SIG-M5 treated with dmso at 0.1 percent for 504 hours (cell line): ENCODE measurements around the gene TMEM154.
A peak's percentile ranks its signal among the peaks of the same experiment; 100 is the strongest.

Experiments used
- DNase-seq: peaks from one replicate; lab custom pipeline; 2025; ENCODE audit not compliant: unreplicated experiment; lab: John Stamatoyannopoulos, UW

The TMEM154 gene

GRCh38 chr4:152594978-152595925 is 84.5 kb downstream of the TMEM154 start:
- no peak for DNase-seq

GRCh38 chr4:152594057-152594456 is 85.7 kb downstream of the TMEM154 start:
- DNase-seq = no peak

GRCh38 chr4:152591876-152592275 is 87.9 kb downstream of the TMEM154 start:
- no peak for DNase-seq

GRCh38 chr4:152591396-152591795 is 88.4 kb downstream of the TMEM154 start:
- DNase-seq = no peak

GRCh38 chr4:152590179-152591031 is 89.4 kb downstream of the TMEM154 start:
- no peak for DNase-seq

- DNase-seq = no peak
Observed at GRCh38 chr4:152588869-152589268, 90.9 kb downstream of the TMEM154 start.

GRCh38 chr4:152587127-152587526 is 92.7 kb downstream of the TMEM154 start:
- DNase-seq = no peak

- DNase-seq = no peak
Observed at GRCh38 chr4:152586668-152587067, 93.1 kb downstream of the TMEM154 start.

- DNase-seq = no peak
Observed at GRCh38 chr4:152585023-152585441, 94.8 kb downstream of the TMEM154 start.

GRCh38 chr4:152581536-152582160 is 98.1 kb downstream of the TMEM154 start:
- DNase-seq = no peak

GRCh38 chr4:152579916-152580315 is 99.9 kb downstream of the TMEM154 start:
- no peak for DNase-seq

- no peak for DNase-seq
Observed at GRCh38 chr4:152579107-152579764, 100.6 kb downstream of the TMEM154 start.

GRCh38 chr4:152578670-152579069 is 101.1 kb downstream of the TMEM154 start:
- DNase-seq = no peak

GRCh38 chr4:152577708-152578396 is 101.9 kb downstream of the TMEM154 start:
- peak; percentile 71 for DNase-seq

GRCh38 chr4:152575533-152575932 is 104.3 kb downstream of the TMEM154 start:
- no peak for DNase-seq

GRCh38 chr4:152573861-152574260 is 105.9 kb downstream of the TMEM154 start:
- no peak for DNase-seq

- peak; percentile 33 for DNase-seq
Observed at GRCh38 chr4:152572417-152573086, 107.2 kb downstream of the TMEM154 start.

- DNase-seq = no peak
Observed at GRCh38 chr4:152571770-152572169, 108.0 kb downstream of the TMEM154 start.

GRCh38 chr4:152571296-152571695 is 108.5 kb downstream of the TMEM154 start:
- DNase-seq = no peak
